Activated T-helper 17 cell treated with anti-CD3 and anti-CD28 coated beads, Interleukin-2, amount 50 U/mL, for 72 hours (primary cell): Measurements from ENCODE around the gene AKT3. TPM values are rescaled to one million over a fixed set of nuclear protein-coding genes. Genes with fewer than 3 reads are reported as not detected.

ENCODE experiments used
- ATAC-seq: fragments of 150-1000 bp; cut with Tn5 transposase; replicated peaks from 2 replicates; pipeline ENCODE4 v1.10.0; 2021; ENCODE audit warnings: mild to moderate bottlenecking, moderate library complexity
- H3K27ac Mint-ChIP-seq: one replicate; pipeline ENCODE4 v1.8.0; 2022; ENCODE audit warnings: mixed read lengths
- H3K27me3 Mint-ChIP-seq: one replicate; pipeline ENCODE4 v1.8.0; 2022; ENCODE audit warnings: mixed read lengths
- H3K36me3 Mint-ChIP-seq: one replicate; pipeline ENCODE4 v1.8.0; 2022; ENCODE audit warnings: low read depth, mild to moderate bottlenecking, mixed read lengths
- H3K4me1 Mint-ChIP-seq: one replicate; pipeline ENCODE4 v1.8.0; 2022; ENCODE audit warnings: mixed read lengths
- H3K4me3 Mint-ChIP-seq: one replicate; pipeline ENCODE4 v1.8.0; 2022; ENCODE audit warnings: mild to moderate bottlenecking, mixed read lengths
- H3K9me3 Mint-ChIP-seq: one replicate; pipeline ENCODE4 v1.8.0; 2022; ENCODE audit warnings: mixed read lengths
- total RNA-seq, 2 donors: library from RNA; stranded (reverse); gene quantifications; one replicate each; pipeline ENCODE4 v1.2.3, GENCODE V29; 2022

The AKT3 gene
- total RNA-seq, 2 donors from 2014 or later = 32.2 to 53.2 TPM

GRCh38 chr1:243474906-243475305 lies 375.1 kb downstream of the AKT3 start:
- H3K4me1 Mint-ChIP-seq = peaks cover 6% of the 10 kb centered on the region
- no peak overlapping the region for H3K4me3 Mint-ChIP-seq
- no peak overlapping the region for H3K27ac Mint-ChIP-seq
- H3K9me3 Mint-ChIP-seq = no peaks in the 10 kb centered on the region
- ATAC-seq = no peak
- peaks cover 15% of the 10 kb centered on the region for H3K36me3 Mint-ChIP-seq
- no peaks in the 10 kb centered on the region for H3K27me3 Mint-ChIP-seq

- no peak overlapping the region for H3K27ac Mint-ChIP-seq
Measured at GRCh38 chr1:243474136-243474881, 375.7 kb downstream of the AKT3 start.

GRCh38 chr1:243473227-243474135 lies 376.6 kb downstream of the AKT3 start:
- Mint-ChIP-seq H3K9me3 (no peaks in the 10 kb centered on the region), H3K27ac (no peak overlapping the region), H3K27me3 (no peaks in the 10 kb centered on the region), H3K4me1 (peaks cover 6% of the 10 kb centered on the region), H3K4me3 (peak overlapping the region; percentile 46), H3K36me3 (peaks cover 18% of the 10 kb centered on the region)
- ATAC-seq = no peak

More at GRCh38 chr1:243474136-243474881, 375.7 kb downstream of the AKT3 start:
- H3K9me3 Mint-ChIP-seq = no peaks in the 10 kb centered on the region
- H3K27me3 Mint-ChIP-seq = no peaks in the 10 kb centered on the region
- peaks cover 18% of the 10 kb centered on the region for H3K36me3 Mint-ChIP-seq
- peaks cover 6% of the 10 kb centered on the region for H3K4me1 Mint-ChIP-seq
- no peak overlapping the region for H3K4me3 Mint-ChIP-seq
- ATAC-seq = no peak

- Mint-ChIP-seq H3K9me3 (no peaks in the 10 kb centered on the region), H3K4me3 (no peak overlapping the region)
- no peak for ATAC-seq
Measured at GRCh38 chr1:243471754-243472745, 378.0 kb downstream of the AKT3 start.

GRCh38 chr1:243471026-243471685 lies 378.9 kb downstream of the AKT3 start:
- Mint-ChIP-seq H3K27me3 (no peaks in the 10 kb centered on the region), H3K4me1 (peaks cover 6% of the 10 kb centered on the region), H3K36me3 (peaks cover 18% of the 10 kb centered on the region), H3K9me3 (no peaks in the 10 kb centered on the region), H3K27ac (no peak overlapping the region), H3K4me3 (no peak overlapping the region)
- ATAC-seq = no peak

More at GRCh38 chr1:243471754-243472745, 378.0 kb downstream of the AKT3 start:
- peaks cover 6% of the 10 kb centered on the region for H3K4me1 Mint-ChIP-seq
- no peaks in the 10 kb centered on the region for H3K27me3 Mint-ChIP-seq
- no peak overlapping the region for H3K27ac Mint-ChIP-seq
- H3K36me3 Mint-ChIP-seq = peaks cover 18% of the 10 kb centered on the region

GRCh38 chr1:243470502-243470901 lies 379.5 kb downstream of the AKT3 start:
- no peak overlapping the region for H3K4me3 Mint-ChIP-seq
- no peak for ATAC-seq

GRCh38 chr1:243469497-243469896 lies 380.5 kb downstream of the AKT3 start:
- no peaks in the 10 kb centered on the region for H3K27me3 Mint-ChIP-seq
- H3K4me3 Mint-ChIP-seq = no peak overlapping the region
- H3K27ac Mint-ChIP-seq = no peak overlapping the region
- ATAC-seq = no peak
- H3K36me3 Mint-ChIP-seq = peaks cover 18% of the 10 kb centered on the region
- H3K4me1 Mint-ChIP-seq = peaks cover 6% of the 10 kb centered on the region
- H3K9me3 Mint-ChIP-seq = no peaks in the 10 kb centered on the region

More at GRCh38 chr1:243470502-243470901, 379.5 kb downstream of the AKT3 start:
- Mint-ChIP-seq H3K36me3 (peaks cover 18% of the 10 kb centered on the region), H3K9me3 (no peaks in the 10 kb centered on the region), H3K4me1 (peaks cover 6% of the 10 kb centered on the region), H3K27me3 (no peaks in the 10 kb centered on the region), H3K27ac (no peak overlapping the region)

- ATAC-seq = no peak
- Mint-ChIP-seq H3K4me1 (no peaks in the 10 kb centered on the region), H3K9me3 (no peaks in the 10 kb centered on the region), H3K27ac (no peak overlapping the region), H3K36me3 (peaks cover 20% of the 10 kb centered on the region), H3K4me3 (no peak overlapping the region), H3K27me3 (no peaks in the 10 kb centered on the region)
Measured at GRCh38 chr1:243465738-243466137, 384.3 kb downstream of the AKT3 start.

GRCh38 chr1:243465081-243465480 lies 385.0 kb downstream of the AKT3 start:
- H3K4me1 Mint-ChIP-seq = no peaks in the 10 kb centered on the region
- H3K27ac Mint-ChIP-seq = no peak overlapping the region
- H3K4me3 Mint-ChIP-seq = no peak overlapping the region

GRCh38 chr1:243462929-243463697 lies 386.9 kb downstream of the AKT3 start:
- Mint-ChIP-seq H3K4me3 (no peak overlapping the region), H3K27me3 (no peaks in the 10 kb centered on the region), H3K27ac (no peak overlapping the region), H3K36me3 (peaks cover 15% of the 10 kb centered on the region), H3K9me3 (no peaks in the 10 kb centered on the region), H3K4me1 (no peaks in the 10 kb centered on the region)
- no peak for ATAC-seq

More at GRCh38 chr1:243465081-243465480, 385.0 kb downstream of the AKT3 start:
- Mint-ChIP-seq H3K9me3 (no peaks in the 10 kb centered on the region), H3K27me3 (no peaks in the 10 kb centered on the region), H3K36me3 (peaks cover 18% of the 10 kb centered on the region)
- ATAC-seq = no peak

- peaks cover 17% of the 10 kb centered on the region for H3K36me3 Mint-ChIP-seq
- no peak overlapping the region for H3K4me3 Mint-ChIP-seq
- no peak overlapping the region for H3K27ac Mint-ChIP-seq
- no peaks in the 10 kb centered on the region for H3K27me3 Mint-ChIP-seq
- no peaks in the 10 kb centered on the region for H3K4me1 Mint-ChIP-seq
- no peaks in the 10 kb centered on the region for H3K9me3 Mint-ChIP-seq
- no peak for ATAC-seq
Measured at GRCh38 chr1:243461700-243462099, 388.3 kb downstream of the AKT3 start.

GRCh38 chr1:243459059-243459458 lies 391.0 kb downstream of the AKT3 start:
- H3K4me1 Mint-ChIP-seq = no peaks in the 10 kb centered on the region
- no peaks in the 10 kb centered on the region for H3K27me3 Mint-ChIP-seq
- ATAC-seq = no peak
- no peaks in the 10 kb centered on the region for H3K9me3 Mint-ChIP-seq
- no peak overlapping the region for H3K4me3 Mint-ChIP-seq
- no peak overlapping the region for H3K27ac Mint-ChIP-seq
- H3K36me3 Mint-ChIP-seq = peaks cover 24% of the 10 kb centered on the region
